ENCODE data around the gene PLAU. TPM values are rescaled to one million over a fixed set of nuclear protein-coding genes. Genes with fewer than 3 reads are reported as not detected.
"Not testable (repeated sequence)": the region's sequence is repeated elsewhere in the genome, so short reads cannot be mapped to it uniquely, and the experiment has no call there.

Gene PLAU
- total and polyA plus RNA-seq, 2 donors (not counting 1 experiment from before 2014, with no cell fraction given), result 93.6 to 98.9 TPM

DNA sequence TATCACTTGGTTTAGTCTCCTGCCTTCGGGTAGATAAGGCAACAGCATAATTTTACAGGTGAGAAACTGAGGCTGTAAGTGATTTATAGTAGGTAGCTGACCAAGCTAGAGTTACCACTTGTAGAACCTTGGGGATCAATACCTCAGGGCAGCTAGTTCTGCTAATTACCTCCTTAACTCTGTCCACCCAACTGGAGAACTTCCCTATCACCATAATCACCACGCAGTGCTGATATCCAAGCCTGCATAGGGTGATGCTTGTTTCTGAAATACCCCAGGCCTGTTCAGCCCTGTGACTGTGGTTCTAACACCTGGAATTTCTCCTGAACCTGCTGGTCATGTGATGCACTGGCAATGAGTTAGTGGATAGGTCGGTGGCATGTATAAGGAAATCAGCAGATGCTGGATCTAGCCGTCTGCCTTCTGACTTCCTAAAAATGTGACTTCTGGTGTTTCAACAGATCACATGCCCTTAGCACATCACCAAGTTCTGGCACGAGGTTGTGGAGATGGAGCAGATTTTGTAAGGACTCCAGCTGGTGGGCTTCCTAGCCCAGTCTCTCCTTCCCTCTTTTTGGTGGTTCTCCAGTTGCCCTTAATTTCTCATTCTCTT lies 15.3 kb downstream of the PLAU start:
- Histone ChIP-seq H3K79me2 (ENCODE audit: control insufficient read depth, insufficient read depth, low read length) (no peaks in the 10 kb centered on the region), H3K9me3 (ENCODE audit: control insufficient read depth, insufficient read depth, low read depth, low read length) (no peaks in the 10 kb centered on the region), H3K4me3 (replicated peaks in 1 of 4; ENCODE audit: control extremely low read depth in 1 of 4, insufficient read depth in 1 of 4, low read depth in 3 of 4, low read length in 4 of 4) (no peak overlapping the region), H3K27ac (ENCODE audit: insufficient read depth, low read length) (no peak overlapping the region), H2AFZ (ENCODE audit: low read length) (no peak overlapping the region), H3K36me3 (ENCODE audit: control insufficient read depth, insufficient read depth, low read length) (no peaks in the 10 kb centered on the region), H3K27me3 (ENCODE audit: control insufficient read depth, insufficient read depth, low read length) (no peaks in the 10 kb centered on the region), H3K4me1 (ENCODE audit: control insufficient read depth, extremely low read depth, insufficient read depth, low read length) (no peaks in the 10 kb centered on the region), H4K20me1 (ENCODE audit: control insufficient read depth, extremely low read depth, insufficient read depth, low read length) (no peaks in the 10 kb centered on the region), H3K4me2 (ENCODE audit: extremely low read depth, insufficient read depth, low read length) (no peak overlapping the region), H3K9ac (ENCODE audit: insufficient read depth, low read length) (no peak overlapping the region)
- DNase-seq (ENCODE audit: low read depth in 2 of 2), result no peak
- TF ChIP-seq CTCF (conservative IDR thresholded peaks at IDR 0.05 in 1 of 2, IDR thresholded peaks at IDR 0.05 in 1 of 2; ENCODE audit: low read depth in 1 of 2, low read length in 2 of 2) (no peak), EZH2 (IDR thresholded peaks at IDR 0.05; ENCODE audit: low read length, missing control alignments) (no peak)

- DNase-seq (ENCODE audit: low read depth in 2 of 2); H3K36me3 ChIP-seq (ENCODE audit: control insufficient read depth, insufficient read depth, low read length); H3K4me2 ChIP-seq (ENCODE audit: extremely low read depth, insufficient read depth, low read length); H3K4me1 ChIP-seq (ENCODE audit: control insufficient read depth, extremely low read depth, insufficient read depth, low read length); H3K9me3 ChIP-seq (ENCODE audit: control insufficient read depth, insufficient read depth, low read depth, low read length); H3K9ac ChIP-seq (ENCODE audit: insufficient read depth, low read length); H3K27me3 ChIP-seq (ENCODE audit: control insufficient read depth, insufficient read depth, low read length); H3K27ac ChIP-seq (ENCODE audit: insufficient read depth, low read length); H3K79me2 ChIP-seq (ENCODE audit: control insufficient read depth, insufficient read depth, low read length); H4K20me1 ChIP-seq (ENCODE audit: control insufficient read depth, extremely low read depth, insufficient read depth, low read length); H3K4me3 ChIP-seq (replicated peaks in 1 of 4; ENCODE audit: control extremely low read depth in 1 of 4, insufficient read depth in 1 of 4, low read depth in 3 of 4, low read length in 4 of 4); H2AFZ ChIP-seq (ENCODE audit: low read length): not testable (repeated sequence)
These were observed 19.8 kb downstream of the PLAU start for GRCh38 chr10:73930630-73931327.

DNA sequence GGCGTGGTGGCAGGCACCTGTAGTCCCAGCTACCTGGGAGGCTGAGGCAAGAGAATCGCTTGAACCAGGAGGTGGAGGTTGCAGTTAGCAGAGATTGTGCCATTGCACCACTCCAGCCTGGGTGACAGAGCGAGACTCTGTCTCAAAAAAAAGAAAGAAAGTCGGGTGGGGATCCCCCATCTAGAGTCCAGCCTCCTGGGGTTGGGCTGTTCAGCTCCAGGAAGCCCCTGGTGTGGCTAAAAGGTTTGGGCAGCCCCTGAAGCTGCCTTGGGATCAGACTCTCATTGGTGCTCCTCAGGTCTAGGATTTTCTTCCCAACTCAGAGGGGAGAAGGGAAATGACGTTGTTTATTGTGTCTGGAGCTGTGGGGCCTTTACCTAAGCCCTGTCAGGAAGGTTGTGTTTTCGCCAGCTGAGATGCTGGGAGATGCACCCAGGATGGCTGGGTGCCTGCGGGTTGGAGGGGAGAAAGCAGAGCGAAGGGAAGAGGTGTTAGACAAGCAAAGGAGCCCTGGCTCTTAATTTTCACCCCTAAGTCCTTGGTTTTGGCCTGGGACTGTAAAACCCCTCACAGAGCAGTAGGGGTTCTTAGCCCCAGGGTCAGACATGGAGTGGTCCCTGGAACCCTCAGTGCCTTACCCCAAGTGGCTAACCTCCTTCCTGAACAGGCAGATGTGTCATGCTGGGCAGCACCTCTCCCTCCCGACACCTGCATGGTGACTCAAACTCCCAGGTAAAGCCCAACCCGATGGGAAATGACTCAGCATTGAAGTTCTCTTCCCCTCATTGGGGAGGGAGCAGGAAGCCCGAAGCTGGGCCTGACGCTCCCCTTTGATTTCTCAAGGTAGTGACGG lies 21.1 kb downstream of the PLAU start:
- Histone ChIP-seq H3K4me3 (replicated peaks in 1 of 4; ENCODE audit: control extremely low read depth in 1 of 4, insufficient read depth in 1 of 4, low read depth in 3 of 4, low read length in 4 of 4) (no peak overlapping the region), H3K79me2 (ENCODE audit: control insufficient read depth, insufficient read depth, low read length) (no peaks in the 10 kb centered on the region), H2AFZ (ENCODE audit: low read length) (no peak overlapping the region), H3K9me3 (ENCODE audit: control insufficient read depth, insufficient read depth, low read depth, low read length) (no peaks in the 10 kb centered on the region), H3K27ac (ENCODE audit: insufficient read depth, low read length) (no peak overlapping the region), H3K36me3 (ENCODE audit: control insufficient read depth, insufficient read depth, low read length) (no peaks in the 10 kb centered on the region), H3K27me3 (ENCODE audit: control insufficient read depth, insufficient read depth, low read length) (no peaks in the 10 kb centered on the region), H3K4me2 (ENCODE audit: extremely low read depth, insufficient read depth, low read length) (no peak overlapping the region), H3K4me1 (ENCODE audit: control insufficient read depth, extremely low read depth, insufficient read depth, low read length) (no peaks in the 10 kb centered on the region), H4K20me1 (ENCODE audit: control insufficient read depth, extremely low read depth, insufficient read depth, low read length) (no peaks in the 10 kb centered on the region), H3K9ac (ENCODE audit: insufficient read depth, low read length) (no peak overlapping the region)
- TF ChIP-seq CTCF (conservative IDR thresholded peaks at IDR 0.05 in 1 of 2, IDR thresholded peaks at IDR 0.05 in 1 of 2; ENCODE audit: low read depth in 1 of 2, low read length in 2 of 2) (no peak), EZH2 (IDR thresholded peaks at IDR 0.05; ENCODE audit: low read length, missing control alignments) (no peak)
- DNase-seq (ENCODE audit: low read depth in 2 of 2), result peak in 1 of 2 donors; percentile 34
